SU-DHL-6 (cell line): ENCODE data around the gene MYL12B.

Experiments used
- CTCF ChIP-seq: fragments of 200-600 bp; sonication (generic); IDR thresholded peaks from one replicate; pipeline ENCODE4 v1.5.1; 2017; ENCODE audit warnings: antibody characterized with exemption, mild to moderate bottlenecking, low read length, moderate library complexity; ENCODE audit not compliant: insufficient read depth, poor library complexity, severe bottlenecking
- EZH2phosphoT487 ChIP-seq: fragments of 200-600 bp; sonication (generic), shearing (Covaris generic); conservative IDR thresholded peaks from 2 replicates; pipeline ENCODE4 v1.6.1; 2018; ENCODE audit warnings: mild to moderate bottlenecking, antibody characterized with exemption, low read length, moderate library complexity, mixed read lengths

DNA sequence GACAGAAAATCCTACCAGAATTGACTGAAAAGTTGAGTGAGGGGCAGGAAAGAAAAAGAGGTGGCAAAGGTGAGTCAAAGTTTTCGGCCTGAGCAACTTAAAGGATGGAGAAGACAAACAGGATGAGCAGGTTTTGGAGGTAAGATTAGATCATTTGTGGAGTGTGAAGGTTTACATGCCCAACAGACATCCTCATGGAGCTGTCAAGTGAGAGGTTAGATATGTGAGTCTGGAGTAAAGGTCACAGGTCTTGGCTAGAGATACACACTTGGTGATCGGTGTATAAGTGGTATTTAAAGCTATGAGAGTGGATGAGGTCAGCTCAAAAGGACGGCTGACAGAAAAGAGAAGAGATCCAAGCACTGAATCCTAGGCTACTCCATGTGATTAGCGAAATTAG, 25.5 kb upstream of the MYL12B start:
- no peak for TF ChIP-seq CTCF
- TF ChIP-seq EZH2phosphoT487: no peak
